Hepatic stellate cell (primary cell): ENCODE results near the gene GPA33.

Experiments
- DNase-seq: peaks from one replicate; pipeline ENCODE4 v3.0.0; 2011; ENCODE audit warnings: low spot score

Gene GPA33

DNA sequence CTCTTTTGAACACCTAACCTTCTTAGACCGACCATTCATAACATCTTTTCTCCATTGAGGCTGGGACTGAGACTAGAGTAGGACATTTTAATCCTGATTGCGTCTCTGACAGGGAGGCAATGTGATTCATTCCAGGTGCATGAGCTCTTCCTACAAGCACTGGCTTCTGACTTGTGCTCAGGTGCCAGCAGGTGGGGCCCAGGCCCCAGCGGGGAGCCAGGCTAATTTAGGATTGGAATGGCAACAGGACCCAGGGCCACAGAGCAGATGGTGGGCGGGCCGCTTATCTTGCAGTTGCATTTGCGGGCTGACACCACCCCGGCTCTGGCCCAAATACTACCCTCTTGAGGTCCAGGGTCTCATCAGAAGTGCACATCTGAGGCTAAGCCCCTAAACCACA is 4.1 kb downstream of the GPA33 start:
- DNase-seq = no peak

DNA sequence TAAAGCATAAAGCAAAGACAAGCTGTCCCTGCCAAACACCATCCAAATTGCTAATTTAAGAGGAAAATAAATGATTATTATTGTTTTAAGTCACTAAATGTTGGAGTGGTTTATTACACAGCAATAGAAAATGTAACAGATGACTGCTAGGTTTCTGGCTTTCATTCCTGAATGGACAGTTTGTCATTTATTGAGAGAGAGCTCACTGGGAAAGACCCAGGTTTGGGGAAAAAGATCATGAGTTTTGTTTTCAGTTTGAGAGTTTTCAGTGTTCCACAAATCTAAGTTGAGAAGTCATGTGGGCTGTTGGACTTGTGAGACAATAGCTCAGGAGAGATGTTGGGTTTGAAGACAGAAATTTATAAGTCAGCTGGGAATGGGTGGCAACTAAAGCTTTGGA is 5.4 kb downstream of the GPA33 start:
- no peak for DNase-seq

DNA sequence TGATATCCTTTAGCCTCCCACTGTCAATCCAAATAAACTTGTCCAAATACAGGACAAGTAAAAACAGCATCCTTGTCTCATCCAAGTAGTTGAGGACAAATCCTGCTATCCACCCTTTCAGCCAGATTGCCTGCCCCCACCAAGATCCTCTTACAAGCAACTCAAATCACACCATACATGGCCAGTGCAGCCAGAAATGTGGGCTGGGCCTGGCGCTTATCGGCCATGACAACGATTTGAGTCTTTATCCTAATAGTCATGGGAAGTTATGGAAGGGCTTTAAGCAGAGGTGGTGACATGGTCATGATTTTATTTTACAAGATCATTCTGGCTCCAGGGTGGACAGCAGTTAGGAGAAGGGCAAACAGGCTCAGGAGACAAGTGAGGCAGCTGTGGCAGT is 6.3 kb downstream of the GPA33 start:
- no peak for DNase-seq

- DNase-seq = no peak
These were observed 7.0 kb downstream of the GPA33 start for GRCh38 chr1:167083066-167083665.

GRCh38 chr1:167082511-167083027 is 7.6 kb downstream of the GPA33 start:
- no peak for DNase-seq

DNA sequence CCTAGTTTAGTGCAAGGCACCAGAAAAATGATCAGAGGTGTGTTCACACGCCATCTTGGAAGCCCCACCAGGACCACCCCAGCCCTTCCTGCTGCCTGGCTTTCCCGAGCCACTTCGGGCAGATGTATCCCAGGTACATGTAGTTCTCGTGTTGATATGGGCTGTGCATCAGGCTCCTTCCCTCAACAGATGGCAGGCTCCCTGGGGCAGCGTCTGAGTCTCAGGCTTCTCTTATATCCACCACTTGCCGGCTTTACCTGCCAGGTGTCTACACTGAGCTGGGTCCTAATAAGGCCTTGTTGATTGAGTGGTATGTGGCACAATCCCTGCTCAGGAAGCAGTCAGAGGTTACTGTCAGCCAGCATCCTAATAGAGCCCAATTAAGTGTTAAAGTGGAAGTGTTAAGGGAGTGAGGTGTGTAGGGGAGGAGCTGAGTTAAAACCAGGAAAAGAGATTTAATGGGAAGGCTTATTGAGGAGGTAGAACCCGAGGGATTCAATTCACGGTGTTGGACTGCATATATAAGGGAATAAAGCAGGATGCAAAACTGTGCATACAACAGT is 8.5 kb downstream of the GPA33 start:
- no peak for DNase-seq

GRCh38 chr1:167077868-167078210 is 12.3 kb downstream of the GPA33 start:
- no peak for DNase-seq

DNA sequence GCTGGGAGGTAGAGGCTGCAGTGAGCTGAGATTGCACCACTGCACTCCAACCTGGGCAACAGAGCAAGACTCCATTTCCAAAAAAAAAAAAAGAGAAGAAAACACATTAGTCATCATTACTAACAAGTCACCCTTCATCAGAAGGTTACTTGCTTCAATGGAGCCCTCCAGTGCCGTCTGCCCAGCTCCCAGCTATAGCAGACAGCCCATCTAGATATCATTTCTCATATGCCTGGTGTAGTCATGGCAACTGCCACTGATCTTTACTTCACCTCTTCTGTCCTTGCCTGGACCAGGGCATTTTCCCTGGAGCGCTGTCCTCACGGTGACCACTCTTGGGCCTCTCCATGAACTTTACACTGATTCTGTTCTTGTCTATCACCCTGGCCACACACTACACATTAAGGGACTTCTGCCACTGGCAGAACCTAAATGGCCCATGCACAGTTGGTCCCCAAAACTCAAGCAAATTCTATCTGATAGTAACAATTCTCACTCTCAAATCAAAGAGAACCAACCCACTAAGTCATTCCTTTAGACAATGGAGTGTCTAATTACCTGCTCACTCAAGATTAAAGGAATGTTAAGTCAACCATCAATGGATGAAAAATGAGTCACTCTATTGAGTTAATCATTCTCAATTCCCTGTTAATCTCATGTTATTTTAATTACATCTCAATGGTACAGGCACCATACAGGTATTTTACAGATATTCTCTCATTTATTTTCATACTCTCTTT is 12.9 kb downstream of the GPA33 start:
- no peak for DNase-seq

- DNase-seq = no peak
These were observed 14.0 kb downstream of the GPA33 start for GRCh38 chr1:167076136-167076710.

DNA sequence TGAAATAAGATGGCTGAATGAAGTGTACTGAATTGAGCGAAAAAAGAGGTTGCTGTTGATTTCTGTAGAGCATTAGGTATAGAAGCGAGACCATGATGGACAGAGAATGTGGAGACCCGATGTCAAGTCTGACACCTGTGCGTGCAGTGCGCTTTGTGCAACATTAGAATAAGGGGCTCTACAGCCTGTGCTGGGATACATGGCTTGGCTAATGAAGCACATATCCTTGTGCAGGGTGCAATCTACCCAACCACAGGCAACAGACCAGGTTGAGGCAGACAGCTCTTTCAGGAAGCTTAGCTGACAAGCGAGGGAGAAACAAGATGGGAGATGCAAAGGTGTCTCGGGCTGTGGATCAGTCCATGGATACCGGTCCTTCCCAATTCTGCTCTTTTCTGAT is 18.9 kb downstream of the GPA33 start:
- no peak for DNase-seq

DNA sequence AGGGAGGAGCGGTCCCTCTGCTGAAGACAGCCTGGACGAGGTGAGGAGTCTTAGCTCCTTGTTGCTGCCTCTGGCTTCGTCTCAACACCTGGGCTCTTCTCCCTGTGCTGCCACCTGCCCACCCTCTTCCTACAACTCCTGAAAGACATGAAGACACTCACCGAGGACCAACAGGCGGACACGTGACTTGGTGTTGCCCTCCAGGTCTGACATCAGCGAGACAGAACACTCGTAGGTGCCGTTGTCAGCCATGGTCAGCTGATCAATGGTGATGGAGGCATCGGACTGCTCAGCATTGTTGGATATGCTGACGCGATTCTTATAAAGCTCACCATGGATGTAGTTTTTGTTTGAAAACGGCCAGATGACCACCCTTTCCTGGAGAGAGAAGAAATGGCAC is 21.4 kb downstream of the GPA33 start:
- no peak for DNase-seq

DNA sequence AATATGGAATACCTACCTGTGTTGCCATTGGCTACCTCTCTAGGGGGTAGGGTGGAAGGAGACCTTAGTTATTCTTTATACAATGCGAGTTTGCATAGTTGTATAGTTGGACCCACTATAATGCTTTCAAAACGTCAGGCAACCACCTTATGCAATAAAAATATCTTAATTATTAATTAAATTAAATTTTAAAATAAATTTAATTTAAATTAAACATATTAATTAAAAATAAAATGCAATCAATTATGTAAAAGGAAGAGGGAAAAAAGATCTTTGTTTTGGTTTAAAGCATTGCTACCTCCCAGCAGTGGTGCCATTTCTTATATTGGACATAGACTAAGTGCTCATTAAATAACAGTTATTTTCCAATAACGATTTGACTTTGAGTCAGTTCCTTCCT is 22.3 kb downstream of the GPA33 start:
- no peak for DNase-seq

DNA sequence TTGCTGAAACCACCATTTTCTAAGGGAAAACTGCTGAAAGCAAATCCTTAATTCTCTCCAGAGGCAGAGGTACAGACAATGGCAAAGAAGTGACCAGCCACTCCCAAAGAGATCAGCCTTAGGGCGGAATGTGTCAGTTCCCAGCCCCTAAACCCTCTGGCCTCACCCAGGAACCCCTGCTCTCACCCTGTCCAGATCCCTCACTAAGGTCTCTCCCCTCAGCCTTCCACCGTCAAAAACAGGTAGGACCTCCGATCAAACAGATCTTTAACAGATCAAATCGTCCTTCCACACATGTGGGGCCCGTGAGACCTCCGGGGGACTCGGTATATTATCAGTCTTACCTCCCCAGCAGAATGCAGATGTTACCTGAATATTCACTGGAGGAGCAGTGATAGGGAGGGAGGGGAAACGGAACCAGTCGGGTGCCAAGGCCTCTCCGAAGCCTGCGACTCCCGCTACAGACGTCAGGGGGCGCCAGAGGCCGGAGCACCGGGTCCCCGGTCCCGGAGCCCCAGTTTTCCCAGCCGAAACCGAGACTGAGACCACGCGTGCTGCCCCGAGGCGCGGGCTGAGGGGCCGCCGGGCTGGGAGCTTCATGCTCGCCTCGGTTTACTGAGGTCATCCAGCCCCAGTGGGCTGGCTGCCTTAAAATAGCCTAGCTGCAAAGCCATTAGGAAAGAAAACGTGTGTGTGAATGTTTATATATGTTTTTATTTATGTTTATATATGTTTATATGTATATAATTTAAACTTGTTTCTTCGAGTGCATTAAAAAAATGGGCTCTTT is 23.6 kb downstream of the GPA33 start:
- DNase-seq = peak; percentile 81

DNA sequence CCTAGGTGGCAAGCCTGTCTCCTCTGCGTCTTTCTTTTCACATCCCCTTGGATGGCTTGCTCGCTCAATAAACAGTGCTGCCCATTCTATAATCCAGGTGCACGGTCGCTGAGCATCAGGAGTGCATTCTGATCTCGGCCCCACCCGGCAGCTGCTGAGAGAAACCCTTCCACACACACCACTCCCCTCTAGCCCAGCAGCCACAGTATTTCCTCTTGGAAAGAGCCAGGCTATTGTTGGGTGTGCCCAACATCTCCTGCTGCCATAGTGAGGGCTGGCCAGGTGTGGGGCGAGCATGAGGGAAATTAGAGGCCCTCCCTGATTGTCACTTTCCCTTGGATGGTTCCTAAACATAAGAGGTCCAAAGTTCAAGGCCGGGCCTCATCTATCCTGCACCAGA is 24.7 kb downstream of the GPA33 start:
- DNase-seq = no peak

DNA sequence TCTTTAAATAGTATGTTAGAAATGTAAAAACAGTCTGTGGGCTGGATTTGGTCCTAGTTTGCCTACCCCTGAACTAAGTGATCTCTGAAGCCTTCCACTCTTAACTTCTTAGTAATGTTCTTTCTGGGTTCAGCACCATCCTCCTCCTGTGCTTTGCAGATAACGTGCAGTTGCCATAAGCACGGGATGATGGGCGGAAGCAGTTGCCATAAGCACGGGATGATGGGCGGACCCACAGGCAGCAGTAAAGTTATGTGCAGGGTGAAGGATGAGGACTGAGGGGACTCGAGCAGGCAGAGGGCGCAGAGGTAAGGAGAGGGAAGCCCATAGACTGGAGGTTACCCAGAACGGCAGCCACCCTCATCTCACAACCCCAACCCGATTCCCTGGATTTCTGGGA is 25.6 kb downstream of the GPA33 start:
- no peak for DNase-seq

DNA sequence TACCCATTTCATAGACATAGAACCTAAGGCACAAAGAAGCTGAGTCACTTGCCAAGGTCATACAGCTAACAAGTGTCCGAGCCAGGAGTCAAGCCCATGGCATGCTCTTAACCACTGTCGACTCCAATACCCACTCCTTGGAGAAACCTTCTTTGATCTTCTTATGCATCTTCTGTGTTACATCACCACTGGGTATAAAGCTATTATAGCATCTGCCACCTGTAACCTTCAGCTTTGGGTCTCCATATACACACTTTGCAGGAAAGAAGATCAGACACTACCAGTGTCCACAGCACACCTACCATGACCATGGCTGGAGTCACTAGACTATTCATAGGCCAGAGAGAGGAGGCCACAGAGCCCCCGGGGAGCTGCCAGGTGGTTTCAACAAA is 29.1 kb downstream of the GPA33 start:
- DNase-seq = no peak

- DNase-seq = peak; percentile 34
These were observed 29.8 kb downstream of the GPA33 start for GRCh38 chr1:167060141-167061072.

- DNase-seq = no peak
These were observed 30.4 kb downstream of the GPA33 start for GRCh38 chr1:167059809-167060107.

GRCh38 chr1:167059045-167059808 is 30.9 kb downstream of the GPA33 start:
- peak; percentile 62 for DNase-seq

- peak; percentile 40 for DNase-seq
These were observed 32.9 kb downstream of the GPA33 start for GRCh38 chr1:167057241-167057688.
